Neural progenitor cell (in vitro differentiated cells): ENCODE results near the gene PRM1. TPM values are rescaled to one million over a fixed set of nuclear protein-coding genes. Genes with fewer than 3 reads are reported as not detected.

Experiments used
- DNase-seq: peaks from one replicate; pipeline ENCODE4 v3.0.0-alpha.2; 2016; ENCODE audit warnings: low spot score
- H2AFZ ChIP-seq: fragments of 200-600 bp; sonication (generic); replicated peaks from 2 replicates; pipeline ENCODE4 v1.6.1; 2016; ENCODE audit warnings: antibody characterized with exemption
- H3F3A ChIP-seq: fragments of 200-600 bp; sonication (generic); 2 replicates; pipeline ENCODE4 v1.6.1; 2016; ENCODE audit warnings: antibody characterized with exemption, low read depth
- H3K27ac ChIP-seq: fragments of 200-600 bp; sonication (generic); 2 replicates; pipeline ENCODE4 v1.5.1; 2016; ENCODE audit warnings: mild to moderate bottlenecking
- H3K27me3 ChIP-seq: fragments of 200-600 bp; sonication (generic); 2 replicates; pipeline ENCODE4 v1.6.1; 2016; ENCODE audit warnings: mild to moderate bottlenecking, moderate library complexity
- H3K36me3 ChIP-seq: fragments of 200-600 bp; sonication (generic); 2 replicates; pipeline ENCODE4 v1.5.1; 2016
- H3K4me1 ChIP-seq: fragments of 200-600 bp; sonication (generic); 2 replicates; pipeline ENCODE4 v1.6.1; 2016; ENCODE audit warnings: mixed run types
- H3K4me2 ChIP-seq: fragments of 200-600 bp; sonication (generic); 2 replicates; pipeline ENCODE4 v1.6.1; 2016
- H3K4me3 ChIP-seq: fragments of 200-600 bp; sonication (generic); 2 replicates; pipeline ENCODE4 v1.5.1; 2016
- H3K79me2 ChIP-seq: fragments of 200-600 bp; sonication (generic); 2 replicates; pipeline ENCODE4 v1.6.1; 2016; ENCODE audit warnings: low read depth
- H3K9ac ChIP-seq: fragments of 200-600 bp; sonication (generic); 2 replicates; pipeline ENCODE4 v1.6.1; 2016
- H3K9me3 ChIP-seq: fragments of 200-600 bp; sonication (generic); 2 replicates; pipeline ENCODE4 v1.5.1; 2016; ENCODE audit warnings: low read depth
- H4K20me1 ChIP-seq: fragments of 200-600 bp; sonication (generic); 2 replicates; pipeline ENCODE4 v1.6.1; 2016; ENCODE audit warnings: low read depth
- H3K27ac Mint-ChIP-seq: 3 replicates; pipeline ENCODE4 v1.8.0; 2021; ENCODE audit warnings: mixed read lengths
- H3K27me3 Mint-ChIP-seq: 2 replicates; pipeline ENCODE4 v1.8.0; 2022; ENCODE audit warnings: low read depth, mild to moderate bottlenecking, inconsistent platforms, moderate library complexity, mixed read lengths; ENCODE audit not compliant: insufficient read depth
- H3K36me3 Mint-ChIP-seq: 3 replicates; pipeline ENCODE4 v1.8.0; 2021; ENCODE audit warnings: mixed read lengths
- H3K4me1 Mint-ChIP-seq: 3 replicates; pipeline ENCODE4 v1.8.0; 2021; ENCODE audit warnings: mixed read lengths
- H3K4me3 Mint-ChIP-seq: 3 replicates; pipeline ENCODE4 v1.8.0; 2021; ENCODE audit warnings: mild to moderate bottlenecking, moderate library complexity, mixed read lengths
- H3K9me3 Mint-ChIP-seq: 3 replicates; pipeline ENCODE4 v1.8.0; 2020; ENCODE audit warnings: mixed read lengths
- EZH2 ChIP-seq: fragments of 200-600 bp; sonication (generic); IDR thresholded peaks from 2 replicates; pipeline ENCODE4 v1.6.1; 2017; ENCODE audit warnings: antibody characterized with exemption, mild to moderate bottlenecking, moderate library complexity
- EZH2phosphoT487 ChIP-seq: fragments of 200-600 bp; sonication (generic); IDR thresholded peaks from 2 replicates; pipeline ENCODE4 v1.6.1; 2017; ENCODE audit warnings: antibody characterized with exemption
- total RNA-seq: library from RNA; depleted of rRNA; stranded (reverse); fragments of >200 nt; gene quantifications from 2 replicates; pipeline ENCODE4 v1.2.3, GENCODE V29; 2015; ENCODE audit warnings: low replicate concordance
- TF ChIP-seq, protein P1 (sequence below): fragments of 200-600 bp; sonication (generic); IDR thresholded peaks from 2 replicates; pipeline ENCODE4 v1.5.1; 2017; ENCODE audit warnings: antibody characterized with exemption, mild to moderate bottlenecking

The PRM1 gene
- total RNA-seq, 1 donor from 2014 or later = not detected

DNA sequence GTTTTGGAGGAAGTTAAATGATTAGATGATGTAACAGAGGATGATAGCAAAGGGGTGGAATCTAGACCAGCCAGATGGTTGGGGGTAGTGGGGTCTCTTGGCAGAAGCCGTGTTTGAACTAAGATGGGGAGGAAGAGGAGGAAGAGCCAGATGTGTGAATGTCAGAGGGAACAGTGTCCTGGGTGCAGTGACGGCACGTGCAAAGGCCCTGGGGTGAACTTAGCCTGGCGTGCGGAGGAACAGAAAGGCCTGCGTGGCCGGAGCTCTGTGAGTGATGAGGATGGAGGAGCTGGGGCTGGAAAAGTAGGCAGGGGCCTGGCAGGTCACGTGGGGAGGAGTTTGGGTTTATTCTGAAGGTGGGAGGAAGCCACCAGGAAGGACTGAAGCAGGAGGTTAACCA lies 37.7 kb upstream of the PRM1 start:
- no peaks in the 10 kb centered on the region for H4K20me1 ChIP-seq
- peaks cover 15% of the 10 kb centered on the region for H3K4me1 ChIP-seq
- no peak overlapping the region for H2AFZ ChIP-seq
- DNase-seq = no peak
- peaks cover 30% of the 10 kb centered on the region for H3K27me3 ChIP-seq
- peaks cover 41% of the 10 kb centered on the region for H3F3A ChIP-seq
- TF ChIP-seq, protein P1, sequence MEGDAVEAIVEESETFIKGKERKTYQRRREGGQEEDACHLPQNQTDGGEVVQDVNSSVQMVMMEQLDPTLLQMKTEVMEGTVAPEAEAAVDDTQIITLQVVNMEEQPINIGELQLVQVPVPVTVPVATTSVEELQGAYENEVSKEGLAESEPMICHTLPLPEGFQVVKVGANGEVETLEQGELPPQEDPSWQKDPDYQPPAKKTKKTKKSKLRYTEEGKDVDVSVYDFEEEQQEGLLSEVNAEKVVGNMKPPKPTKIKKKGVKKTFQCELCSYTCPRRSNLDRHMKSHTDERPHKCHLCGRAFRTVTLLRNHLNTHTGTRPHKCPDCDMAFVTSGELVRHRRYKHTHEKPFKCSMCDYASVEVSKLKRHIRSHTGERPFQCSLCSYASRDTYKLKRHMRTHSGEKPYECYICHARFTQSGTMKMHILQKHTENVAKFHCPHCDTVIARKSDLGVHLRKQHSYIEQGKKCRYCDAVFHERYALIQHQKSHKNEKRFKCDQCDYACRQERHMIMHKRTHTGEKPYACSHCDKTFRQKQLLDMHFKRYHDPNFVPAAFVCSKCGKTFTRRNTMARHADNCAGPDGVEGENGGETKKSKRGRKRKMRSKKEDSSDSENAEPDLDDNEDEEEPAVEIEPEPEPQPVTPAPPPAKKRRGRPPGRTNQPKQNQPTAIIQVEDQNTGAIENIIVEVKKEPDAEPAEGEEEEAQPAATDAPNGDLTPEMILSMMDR = no peak
- no peak for TF ChIP-seq EZH2phosphoT487
- no peak for TF ChIP-seq EZH2
- Mint-ChIP-seq H3K9me3 (no peaks in the 10 kb centered on the region), H3K36me3 (no peaks in the 10 kb centered on the region), H3K4me3 (peak overlapping the region; percentile 2), H3K27ac (no peak overlapping the region), H3K4me1 (peaks cover 27% of the 10 kb centered on the region), H3K27me3 (peaks cover 12% of the 10 kb centered on the region)
- no peaks in the 10 kb centered on the region for H3K36me3 ChIP-seq
- H3K27ac ChIP-seq = no peak overlapping the region
- H3K9me3 ChIP-seq = no peaks in the 10 kb centered on the region
- no peak overlapping the region for H3K4me2 ChIP-seq
- H3K4me3 ChIP-seq = no peak overlapping the region
- no peak overlapping the region for H3K9ac ChIP-seq
- H3K79me2 ChIP-seq = no peaks in the 10 kb centered on the region

DNA sequence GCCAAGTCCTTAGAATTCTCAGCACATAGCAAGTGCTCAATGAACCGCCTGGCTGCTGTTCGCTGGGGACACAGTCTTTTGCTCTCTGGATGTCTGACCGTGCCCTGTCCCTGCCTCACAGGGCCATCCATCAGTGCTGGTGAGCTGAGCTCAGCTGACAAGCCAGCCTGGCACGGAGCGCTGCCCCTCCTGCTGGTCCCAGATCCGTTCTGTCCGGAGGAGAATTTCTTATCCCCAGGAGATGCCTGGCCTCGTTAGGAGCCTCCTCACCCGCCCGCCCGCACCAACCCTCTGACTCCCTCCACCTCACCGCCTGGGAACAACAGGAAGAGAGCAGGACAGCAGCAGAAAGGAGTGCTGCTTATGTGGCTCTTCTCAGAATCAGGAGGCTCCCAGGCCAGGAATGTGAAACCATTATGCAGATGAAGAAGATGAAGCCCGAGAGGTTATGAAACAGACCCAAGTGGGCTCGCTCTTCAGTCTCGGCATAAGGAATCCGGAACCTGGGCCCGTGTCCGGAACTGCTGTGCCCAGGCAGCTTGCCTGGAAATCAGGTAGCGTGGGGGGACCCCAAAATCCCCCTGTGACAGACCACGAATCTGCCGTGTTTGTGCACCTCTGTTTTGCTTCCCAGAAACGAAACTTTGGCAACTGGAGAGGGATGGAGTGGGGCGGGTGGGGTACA lies 35.3 kb upstream of the PRM1 start:
- Histone ChIP-seq H3K27ac (no peak overlapping the region), H3K4me2 (peak overlapping the region; percentile 65), H3K9me3 (no peaks in the 10 kb centered on the region), H2AFZ (no peak overlapping the region), H3K79me2 (no peaks in the 10 kb centered on the region), H3K36me3 (no peaks in the 10 kb centered on the region), H3K4me1 (peaks cover 15% of the 10 kb centered on the region), H3K27me3 (peaks cover 30% of the 10 kb centered on the region), H3K4me3 (peak overlapping the region; percentile 10), H3F3A (peaks cover 35% of the 10 kb centered on the region), H3K9ac (no peak overlapping the region), H4K20me1 (no peaks in the 10 kb centered on the region)
- Mint-ChIP-seq H3K9me3 (no peaks in the 10 kb centered on the region), H3K27ac (no peak overlapping the region), H3K4me1 (peaks cover 39% of the 10 kb centered on the region), H3K4me3 (peak overlapping the region; percentile 43), H3K27me3 (peaks cover 8% of the 10 kb centered on the region), H3K36me3 (no peaks in the 10 kb centered on the region)
- TF ChIP-seq, protein P1 = no peak
- no peak for TF ChIP-seq EZH2phosphoT487
- no peak for TF ChIP-seq EZH2
- DNase-seq = peak; percentile 71

DNA sequence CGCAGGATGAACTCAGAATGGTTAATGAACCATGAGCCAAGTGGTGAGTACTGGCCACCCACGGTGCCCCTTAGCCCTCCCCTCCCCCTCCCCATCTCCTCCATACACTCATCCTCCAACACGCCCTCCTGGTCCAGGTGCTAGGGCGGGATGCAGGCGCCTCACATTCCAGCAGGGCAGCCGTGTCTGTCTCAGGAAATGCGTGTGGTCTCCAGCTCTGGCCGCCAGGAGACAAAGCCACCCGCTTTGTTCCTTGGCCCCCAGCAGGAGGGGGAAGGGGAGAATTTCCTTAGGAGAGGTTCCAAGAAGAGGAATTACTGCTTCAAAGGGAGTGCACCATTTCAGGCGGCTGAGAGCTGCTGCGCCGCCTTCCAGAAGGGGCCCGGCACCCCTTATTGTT lies 34.4 kb upstream of the PRM1 start:
- Histone ChIP-seq H3K27ac (no peak overlapping the region), H3F3A (peaks cover 26% of the 10 kb centered on the region), H3K36me3 (no peaks in the 10 kb centered on the region), H3K9ac (no peak overlapping the region), H3K9me3 (no peaks in the 10 kb centered on the region), H2AFZ (no peak overlapping the region), H3K4me2 (peak overlapping the region; percentile 65), H4K20me1 (no peaks in the 10 kb centered on the region), H3K27me3 (peaks cover 30% of the 10 kb centered on the region), H3K4me3 (peak overlapping the region; percentile 10), H3K4me1 (peaks cover 15% of the 10 kb centered on the region), H3K79me2 (no peaks in the 10 kb centered on the region)
- Mint-ChIP-seq H3K27me3 (peaks cover 9% of the 10 kb centered on the region), H3K36me3 (no peaks in the 10 kb centered on the region), H3K4me3 (no peak overlapping the region), H3K4me1 (peaks cover 41% of the 10 kb centered on the region), H3K9me3 (no peaks in the 10 kb centered on the region), H3K27ac (no peak overlapping the region)
- TF ChIP-seq EZH2phosphoT487 = no peak
- TF ChIP-seq, protein P1 = peak; percentile 28
- DNase-seq = peak; percentile 94
